WTC11 (cell line): ENCODE results near the gene MYBPH. TPM values are rescaled to one million over a fixed set of nuclear protein-coding genes. Genes with fewer than 3 reads are reported as not detected.

Experiments used
- ATAC-seq: fragments of 200-7000 bp; cut with Tn5 transposase; 2 replicates; pipeline ENCODE4 v1.10.0; 2021; ENCODE audit warnings: mild to moderate bottlenecking, moderate library complexity
- CTCF ChIA-PET: fragments of 300-600 bp; sonication (Branson Sonifier 250); formaldehyde crosslinking; loops from one replicate; lab custom pipeline; 2021; ENCODE audit warnings: antibody characterized with exemption; lab: Charles Lee
- POLR2A ChIA-PET: fragments of 350-600 bp; sonication (Branson Sonifier 250); formaldehyde crosslinking; loops from one replicate; lab custom pipeline; 2021; ENCODE audit warnings: antibody characterized with exemption; lab: Charles Lee
- DNase-seq: peaks from one replicate; pipeline ENCODE4 v3.0.0; 2021; ENCODE audit warnings: low spot score
- H3K27ac Mint-ChIP-seq: 2 replicates; pipeline ENCODE4 v1.8.0; 2021; ENCODE audit warnings: mixed read lengths
- H3K27me3 Mint-ChIP-seq: 2 replicates; pipeline ENCODE4 v1.8.0; 2021; ENCODE audit warnings: low read depth, mild to moderate bottlenecking, moderate library complexity, mixed read lengths
- H3K36me3 Mint-ChIP-seq: 2 replicates; pipeline ENCODE4 v1.8.0; 2021; ENCODE audit warnings: mixed read lengths
- H3K4me1 Mint-ChIP-seq: 2 replicates; pipeline ENCODE4 v1.8.0; 2022; ENCODE audit warnings: mixed read lengths
- H3K4me3 Mint-ChIP-seq: 2 replicates; pipeline ENCODE4 v1.8.0; 2021; ENCODE audit warnings: mild to moderate bottlenecking, moderate library complexity, mixed read lengths
- H3K9me3 Mint-ChIP-seq: 2 replicates; pipeline ENCODE4 v1.8.0; 2021; ENCODE audit warnings: mixed read lengths
- ETV6 ChIP-seq: sonication (generic); formaldehyde crosslinking; IDR thresholded peaks from 2 replicates; pipeline ENCODE4 v1.8.1; 2022; ENCODE audit warnings: mild to moderate bottlenecking, missing genetic modification reagents
- FOXP1 ChIP-seq: sonication (generic); formaldehyde crosslinking; IDR thresholded peaks from 2 replicates; pipeline ENCODE4 v1.8.0; 2022; ENCODE audit warnings: missing genetic modification reagents, mild to moderate bottlenecking, moderate library complexity, borderline replicate concordance
- KAT7 ChIP-seq: sonication (generic); formaldehyde crosslinking; IDR thresholded peaks from 2 replicates; pipeline ENCODE4 v1.8.1; 2023; ENCODE audit warnings: missing genetic modification reagents, mild to moderate bottlenecking, borderline replicate concordance
- MXD4 ChIP-seq: fragments of 250-450 bp; sonication (Bioruptor Pico); IDR thresholded peaks from 2 replicates; pipeline ENCODE4 v1.8.0; 2021; ENCODE audit warnings: mild to moderate bottlenecking, moderate library complexity, borderline replicate concordance
- NR1H2 ChIP-seq: sonication (generic); formaldehyde crosslinking; IDR thresholded peaks from 2 replicates; pipeline ENCODE4 v1.9.0; 2021; ENCODE audit warnings: mild to moderate bottlenecking, moderate library complexity, missing genetic modification reagents
- NR2C2 ChIP-seq: sonication (generic); formaldehyde crosslinking; IDR thresholded peaks from 2 replicates; pipeline ENCODE4 v1.8.0; 2022; ENCODE audit warnings: mild to moderate bottlenecking, missing genetic modification reagents
- OVOL2 ChIP-seq: fragments of 250-450 bp; sonication (Bioruptor Pico); IDR thresholded peaks from 2 replicates; pipeline ENCODE4 v1.9.0; 2021; ENCODE audit warnings: mild to moderate bottlenecking, borderline replicate concordance
- SMAD3 ChIP-seq: sonication (generic); formaldehyde crosslinking; IDR thresholded peaks from 2 replicates; pipeline ENCODE4 v1.8.0; 2022; ENCODE audit warnings: missing genetic modification reagents, mild to moderate bottlenecking, borderline replicate concordance
- STAT6 ChIP-seq: sonication (generic); formaldehyde crosslinking; conservative IDR thresholded peaks from 2 replicates; pipeline ENCODE4 v1.8.1; 2023; ENCODE audit warnings: mild to moderate bottlenecking, low read depth, missing genetic modification reagents, moderate library complexity
- TEAD1 ChIP-seq: sonication (generic); formaldehyde crosslinking; IDR thresholded peaks from 2 replicates; pipeline ENCODE4 v1.8.0; 2022; ENCODE audit warnings: mild to moderate bottlenecking, missing genetic modification reagents
- ZMAT4 ChIP-seq: fragments of 250-450 bp; sonication (Bioruptor Pico); IDR thresholded peaks from 2 replicates; pipeline ENCODE4 v1.9.0; 2021; ENCODE audit warnings: mild to moderate bottlenecking
- ZNF121 ChIP-seq: sonication (generic); formaldehyde crosslinking; IDR thresholded peaks from 2 replicates; pipeline ENCODE4 v1.8.0; 2023; ENCODE audit warnings: missing genetic modification reagents
- total RNA-seq: library from RNA; stranded (reverse); gene quantifications from 3 replicates; pipeline ENCODE4 v1.2.3, GENCODE V29; 2021
- TF ChIP-seq, protein P1 (sequence below): sonication (generic); formaldehyde crosslinking; IDR thresholded peaks from 2 replicates; pipeline ENCODE4 v1.8.0; 2022; ENCODE audit warnings: mild to moderate bottlenecking, missing genetic modification reagents
- TF ChIP-seq, protein P2 (sequence below): sonication (generic); formaldehyde crosslinking; IDR thresholded peaks from 2 replicates; pipeline ENCODE4 v1.8.1; 2022; ENCODE audit warnings: mild to moderate bottlenecking, missing genetic modification reagents, moderate library complexity, borderline replicate concordance
- TF ChIP-seq, protein P3 (sequence below): sonication (generic); formaldehyde crosslinking; IDR thresholded peaks from 2 replicates; pipeline ENCODE4 v1.8.1; 2022; ENCODE audit warnings: low read depth, mild to moderate bottlenecking, moderate library complexity, missing genetic modification reagents, borderline replicate concordance
- TF ChIP-seq, protein P4 (sequence below): fragments of 250-450 bp; sonication (Bioruptor Pico); IDR thresholded peaks from 2 replicates; pipeline ENCODE4 v1.9.0; 2021; ENCODE audit warnings: moderate library complexity, mild to moderate bottlenecking, inconsistent platforms, borderline replicate concordance

Gene MYBPH
- total RNA-seq, 1 experiment from 2014 or later, result not detected

GRCh38 chr1:203202431-203203245 is 27.0 kb upstream of the MYBPH start (continued):
- TF ChIP-seq ZNF121 (CRISPR knock-in tag) (no peak), KAT7 (CRISPR knock-in tag) (no peak)

GRCh38 chr1:203201516-203202205 is 26.0 kb upstream of the MYBPH start:
- Mint-ChIP-seq H3K27ac (no peak overlapping the region), H3K4me3 (no peak overlapping the region), H3K36me3 (no peaks in the 10 kb centered on the region), H3K4me1 (no peaks in the 10 kb centered on the region), H3K9me3 (peaks cover 6% of the 10 kb centered on the region; the same call in 1 of the 2 replicates), H3K27me3 (peaks cover 3% of the 10 kb centered on the region; the same call in 1 of the 2 replicates)
- DNase-seq (no peak), ATAC-seq (no peak)
- POLR2A ChIA-PET, result no interaction called here
- CTCF ChIA-PET, result interaction anchor here (0.9 to 3.3 kb wide), 3 partner anchors 14 to 84 kb away, joined by 3 to 12 read pairs (median 9); no protein-coding TSS in a partner anchor
- TF ChIP-seq MXD4 (CRISPR knock-in tag) (no peak), ZMAT4 (CRISPR knock-in tag) (no peak), FOXP1 (no peak), NR1H2 (CRISPR knock-in tag) (no peak), ETV6 (CRISPR knock-in tag) (no peak), OVOL2 (CRISPR knock-in tag) (no peak), STAT6 (CRISPR knock-in tag) (no peak), SMAD3 (CRISPR knock-in tag) (no peak), NR2C2 (CRISPR knock-in tag) (no peak), TEAD1 (CRISPR knock-in tag) (no peak)
- TF ChIP-seq, protein P1, sequence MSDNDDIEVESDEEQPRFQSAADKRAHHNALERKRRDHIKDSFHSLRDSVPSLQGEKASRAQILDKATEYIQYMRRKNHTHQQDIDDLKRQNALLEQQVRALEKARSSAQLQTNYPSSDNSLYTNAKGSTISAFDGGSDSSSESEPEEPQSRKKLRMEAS, result no peak
- TF ChIP-seq, protein P2, sequence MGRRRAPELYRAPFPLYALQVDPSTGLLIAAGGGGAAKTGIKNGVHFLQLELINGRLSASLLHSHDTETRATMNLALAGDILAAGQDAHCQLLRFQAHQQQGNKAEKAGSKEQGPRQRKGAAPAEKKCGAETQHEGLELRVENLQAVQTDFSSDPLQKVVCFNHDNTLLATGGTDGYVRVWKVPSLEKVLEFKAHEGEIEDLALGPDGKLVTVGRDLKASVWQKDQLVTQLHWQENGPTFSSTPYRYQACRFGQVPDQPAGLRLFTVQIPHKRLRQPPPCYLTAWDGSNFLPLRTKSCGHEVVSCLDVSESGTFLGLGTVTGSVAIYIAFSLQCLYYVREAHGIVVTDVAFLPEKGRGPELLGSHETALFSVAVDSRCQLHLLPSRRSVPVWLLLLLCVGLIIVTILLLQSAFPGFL (CRISPR knock-in tag), result no peak
- TF ChIP-seq, protein P3, sequence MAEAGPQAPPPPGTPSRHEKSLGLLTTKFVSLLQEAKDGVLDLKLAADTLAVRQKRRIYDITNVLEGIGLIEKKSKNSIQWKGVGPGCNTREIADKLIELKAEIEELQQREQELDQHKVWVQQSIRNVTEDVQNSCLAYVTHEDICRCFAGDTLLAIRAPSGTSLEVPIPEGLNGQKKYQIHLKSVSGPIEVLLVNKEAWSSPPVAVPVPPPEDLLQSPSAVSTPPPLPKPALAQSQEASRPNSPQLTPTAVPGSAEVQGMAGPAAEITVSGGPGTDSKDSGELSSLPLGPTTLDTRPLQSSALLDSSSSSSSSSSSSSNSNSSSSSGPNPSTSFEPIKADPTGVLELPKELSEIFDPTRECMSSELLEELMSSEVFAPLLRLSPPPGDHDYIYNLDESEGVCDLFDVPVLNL, result no peak
- TF ChIP-seq, protein P4, sequence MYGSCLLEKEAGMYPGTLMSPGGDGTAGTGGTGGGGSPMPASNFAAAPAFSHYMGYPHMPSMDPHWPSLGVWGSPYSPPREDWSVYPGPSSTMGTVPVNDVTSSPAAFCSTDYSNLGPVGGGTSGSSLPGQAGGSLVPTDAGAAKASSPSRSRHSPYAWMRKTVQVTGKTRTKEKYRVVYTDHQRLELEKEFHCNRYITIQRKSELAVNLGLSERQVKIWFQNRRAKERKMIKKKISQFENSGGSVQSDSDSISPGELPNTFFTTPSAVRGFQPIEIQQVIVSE (CRISPR knock-in tag), result no peak
